NCI-H2196 treated with DMSO at 0.1 percent for 48 hours (cell line): ENCODE results near the gene ACSF3.

Experiments used
- DNase-seq: peaks from one replicate; lab custom pipeline; 2025; ENCODE audit not compliant: unreplicated experiment; lab: John Stamatoyannopoulos, UW

ACSF3 gene

DNA sequence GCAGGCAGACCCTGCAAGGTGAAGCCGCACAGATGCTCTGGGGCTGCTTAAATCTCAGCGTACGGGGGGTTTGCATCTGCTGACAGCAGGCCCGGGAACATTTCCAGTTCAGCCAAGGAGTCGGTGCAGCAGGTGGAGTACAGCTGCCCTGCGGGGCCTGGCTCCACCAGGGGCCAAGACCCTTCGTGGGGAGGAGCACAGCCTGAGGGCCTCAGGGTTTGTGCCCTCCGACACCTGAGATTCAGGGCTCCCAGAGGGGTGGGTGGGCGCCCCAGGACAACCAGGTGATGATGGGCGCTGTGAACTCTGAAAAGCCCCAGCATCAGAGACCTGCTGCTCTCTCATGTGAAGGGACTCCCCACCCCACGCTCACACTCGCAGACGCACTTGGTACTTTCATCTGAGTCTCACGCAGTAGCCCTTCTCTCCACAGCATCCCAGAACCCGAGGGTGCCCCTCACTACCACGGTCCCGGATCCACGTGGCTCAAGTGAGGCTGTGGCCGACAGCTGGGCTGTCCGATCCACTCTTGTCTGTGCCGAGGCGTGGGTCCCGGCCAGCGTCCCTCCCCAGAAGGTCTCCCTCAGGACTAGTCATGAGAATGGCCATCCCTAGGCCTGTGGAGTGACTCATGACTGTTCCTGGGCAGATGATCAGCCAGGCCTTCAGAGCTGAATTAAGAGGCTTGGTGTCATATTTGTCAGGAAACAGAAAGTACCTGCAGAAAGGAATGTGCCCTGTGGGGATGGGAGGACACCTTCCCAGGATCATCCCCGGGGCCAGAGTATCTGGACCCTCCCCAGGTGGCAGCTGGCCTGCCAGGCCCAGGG lies 29.6 kb downstream of the ACSF3 start:
- DNase-seq: peak; percentile 4

DNA sequence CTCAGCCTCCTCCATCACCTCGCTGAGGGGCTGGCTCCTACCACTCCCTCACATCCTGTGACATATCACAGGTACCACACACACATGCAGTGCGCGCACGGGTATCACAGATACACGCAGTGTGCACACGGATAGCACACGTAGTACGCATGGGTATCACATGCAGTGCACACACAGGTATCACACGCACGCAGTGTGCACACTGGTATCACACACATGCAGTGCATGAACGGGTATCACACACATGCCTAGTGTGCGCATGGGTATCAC lies 30.1 kb downstream of the ACSF3 start:
- no peak for DNase-seq

DNA sequence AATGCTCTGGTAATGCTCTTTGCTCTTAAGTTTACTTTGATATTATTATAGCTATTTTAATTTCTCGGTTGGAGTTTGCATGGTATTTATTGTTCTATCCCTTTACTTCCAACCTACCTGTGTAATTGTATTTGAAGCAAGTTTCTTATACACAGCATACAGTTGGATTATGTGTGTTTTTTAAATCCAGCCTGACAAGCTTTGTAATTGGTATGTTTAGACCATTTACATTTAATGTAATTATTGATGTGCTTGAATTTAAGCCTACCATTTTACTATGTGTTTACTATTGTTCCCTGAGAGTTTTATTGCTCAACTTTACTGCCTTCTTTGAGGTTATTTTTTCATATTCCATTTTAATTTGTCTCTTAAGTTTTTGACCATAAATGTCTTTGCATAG lies 35.7 kb downstream of the ACSF3 start:
- no peak for DNase-seq

DNA sequence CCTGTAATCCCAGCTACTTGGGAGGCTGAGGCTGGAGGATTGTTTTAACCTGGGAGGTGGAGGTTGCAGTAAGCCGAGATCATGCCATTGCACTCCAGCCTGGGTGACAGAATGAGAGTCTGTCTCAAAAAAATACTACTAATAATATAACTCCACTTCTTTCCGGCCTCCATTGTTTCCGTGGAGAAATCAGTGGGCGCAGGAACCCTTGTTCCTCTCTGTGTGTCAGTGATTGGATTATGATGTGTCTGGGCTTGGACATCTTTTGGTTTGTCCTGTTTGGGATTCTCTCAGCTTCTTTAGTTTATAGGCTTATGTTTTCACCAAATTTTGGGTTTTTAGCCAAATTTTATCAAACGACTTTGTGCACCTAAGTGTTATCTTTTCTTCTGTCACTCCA lies 36.8 kb downstream of the ACSF3 start:
- no peak for DNase-seq

DNA sequence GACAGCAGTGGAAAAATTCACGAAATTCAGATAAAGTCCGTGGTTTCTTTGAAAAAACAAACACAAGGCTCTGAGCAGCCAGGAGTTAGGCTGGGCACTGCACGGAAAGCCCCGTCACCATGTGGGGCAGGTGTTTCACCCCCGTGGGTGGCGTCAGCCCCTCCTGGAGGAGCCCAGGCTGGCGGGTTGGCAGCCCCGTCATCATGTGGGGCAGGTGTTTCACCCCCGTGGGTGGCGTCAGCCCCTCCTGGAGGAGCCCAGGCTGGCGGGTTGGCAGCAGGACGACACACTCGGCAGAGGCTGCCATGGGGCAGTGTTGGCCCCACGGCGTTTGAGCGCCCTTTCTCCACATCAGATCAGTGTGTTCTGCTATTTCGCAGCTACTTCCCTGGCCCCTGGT lies 38.1 kb downstream of the ACSF3 start:
- no peak for DNase-seq

DNA sequence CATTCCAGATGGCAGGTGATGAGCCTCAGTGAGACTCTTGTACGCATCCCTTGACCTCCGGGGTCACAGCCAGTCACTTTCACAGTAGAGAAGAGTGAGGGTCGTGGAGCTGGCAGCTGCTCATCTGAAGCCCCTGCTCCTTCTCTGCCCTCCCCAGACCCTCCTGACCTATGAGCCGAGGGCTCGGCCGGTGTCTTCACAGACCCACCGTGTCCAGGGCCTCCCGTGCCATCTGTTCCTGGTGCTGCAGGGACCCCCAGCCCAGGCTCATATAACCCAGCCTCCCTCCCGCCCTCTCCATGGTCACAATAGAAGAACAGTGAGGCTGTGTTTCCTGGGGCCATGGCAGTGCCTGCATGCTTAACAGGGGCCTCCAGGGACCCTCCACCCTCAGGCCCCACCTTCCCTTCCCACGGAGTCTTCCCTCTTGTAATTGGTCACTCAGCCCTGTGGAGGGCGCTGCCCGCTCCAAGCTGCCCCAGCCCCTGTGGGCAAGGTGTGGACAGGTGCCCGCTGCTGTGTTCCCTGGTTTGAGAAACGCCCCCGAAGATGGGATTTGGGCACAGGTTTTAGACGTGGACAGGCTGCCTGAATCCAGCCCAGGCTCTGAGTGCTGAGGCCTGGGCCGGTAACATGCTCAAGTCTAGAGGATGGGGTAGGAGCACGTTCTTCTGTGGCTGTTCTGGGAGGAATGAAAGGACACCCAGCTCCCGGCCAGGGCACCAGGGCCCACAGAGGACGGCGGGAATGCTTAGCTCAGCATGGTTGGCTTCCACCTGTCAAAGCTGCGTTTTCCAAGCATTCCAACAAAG lies 38.7 kb downstream of the ACSF3 start:
- DNase-seq: no peak

DNA sequence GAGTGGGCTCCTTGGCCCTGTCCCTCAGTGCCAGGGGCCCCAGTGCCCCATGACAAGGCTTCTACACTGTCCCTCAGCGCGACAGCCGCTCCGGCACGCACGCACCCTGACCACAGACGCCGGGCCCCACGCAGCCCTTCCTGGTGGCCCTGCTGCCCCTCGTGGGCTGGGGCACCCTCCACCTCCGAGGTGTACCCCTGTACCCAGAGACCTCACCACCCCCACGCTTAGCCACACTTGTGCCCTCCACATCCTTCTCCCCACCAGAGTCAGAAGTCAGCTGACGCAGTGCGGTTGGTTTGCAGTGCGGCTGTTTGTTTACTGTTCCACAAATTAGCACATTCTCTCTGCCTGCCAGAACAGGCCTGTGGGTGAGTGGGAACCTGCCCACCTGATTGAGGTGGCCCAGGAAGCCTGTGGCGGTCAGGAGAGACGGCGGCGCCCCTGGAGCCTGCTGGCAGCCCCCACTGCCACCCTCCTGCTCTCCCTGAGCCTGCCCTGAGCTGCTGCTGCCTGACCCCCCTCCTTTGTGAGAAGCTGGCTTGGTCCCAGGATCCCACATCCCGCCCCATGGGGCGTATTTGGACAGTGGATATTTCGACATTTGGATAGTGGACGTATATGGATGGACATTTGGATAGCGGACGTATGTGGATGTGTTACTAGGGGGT lies 39.9 kb downstream of the ACSF3 start:
- DNase-seq: no peak

DNA sequence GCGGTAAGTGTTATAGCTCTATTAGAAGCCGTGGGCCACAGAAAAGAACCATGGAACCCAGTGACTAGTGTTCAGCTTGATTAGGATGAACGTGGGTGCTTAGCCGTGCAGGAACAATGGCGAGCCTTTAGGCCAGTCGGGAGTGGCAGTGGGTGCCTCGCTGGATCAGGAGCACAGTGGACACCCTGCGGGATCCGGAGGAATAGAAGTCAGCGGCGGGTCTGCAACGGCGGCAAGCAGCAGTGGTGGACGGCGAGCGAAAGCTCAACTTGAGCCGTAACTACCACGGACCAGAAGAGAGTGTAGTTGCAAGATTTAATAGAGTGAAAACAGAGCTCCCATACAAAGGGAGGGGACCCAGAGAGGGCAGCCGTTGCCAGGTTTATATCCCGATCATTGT lies 40.6 kb downstream of the ACSF3 start:
- no peak for DNase-seq

DNA sequence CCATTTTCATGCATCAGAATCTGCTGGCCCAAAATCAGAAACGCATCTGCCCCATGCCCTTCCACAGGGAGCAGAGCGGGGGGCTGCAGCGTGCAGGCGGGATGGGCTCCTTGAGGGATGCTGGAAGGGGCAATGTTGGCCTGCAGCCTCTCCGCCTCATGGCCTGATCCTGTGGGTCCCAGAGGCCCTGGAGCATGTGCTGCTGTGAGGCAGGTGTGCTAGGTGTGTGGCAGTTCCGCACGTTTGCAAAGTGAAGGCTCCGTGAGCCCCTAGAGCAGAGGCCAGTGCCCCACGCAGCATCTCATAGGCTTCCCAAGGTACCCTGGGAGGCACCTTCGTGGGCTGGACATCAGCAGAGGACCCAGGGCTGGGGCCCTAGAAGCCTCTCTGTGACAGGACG lies 41.5 kb downstream of the ACSF3 start:
- DNase-seq: no peak

DNA sequence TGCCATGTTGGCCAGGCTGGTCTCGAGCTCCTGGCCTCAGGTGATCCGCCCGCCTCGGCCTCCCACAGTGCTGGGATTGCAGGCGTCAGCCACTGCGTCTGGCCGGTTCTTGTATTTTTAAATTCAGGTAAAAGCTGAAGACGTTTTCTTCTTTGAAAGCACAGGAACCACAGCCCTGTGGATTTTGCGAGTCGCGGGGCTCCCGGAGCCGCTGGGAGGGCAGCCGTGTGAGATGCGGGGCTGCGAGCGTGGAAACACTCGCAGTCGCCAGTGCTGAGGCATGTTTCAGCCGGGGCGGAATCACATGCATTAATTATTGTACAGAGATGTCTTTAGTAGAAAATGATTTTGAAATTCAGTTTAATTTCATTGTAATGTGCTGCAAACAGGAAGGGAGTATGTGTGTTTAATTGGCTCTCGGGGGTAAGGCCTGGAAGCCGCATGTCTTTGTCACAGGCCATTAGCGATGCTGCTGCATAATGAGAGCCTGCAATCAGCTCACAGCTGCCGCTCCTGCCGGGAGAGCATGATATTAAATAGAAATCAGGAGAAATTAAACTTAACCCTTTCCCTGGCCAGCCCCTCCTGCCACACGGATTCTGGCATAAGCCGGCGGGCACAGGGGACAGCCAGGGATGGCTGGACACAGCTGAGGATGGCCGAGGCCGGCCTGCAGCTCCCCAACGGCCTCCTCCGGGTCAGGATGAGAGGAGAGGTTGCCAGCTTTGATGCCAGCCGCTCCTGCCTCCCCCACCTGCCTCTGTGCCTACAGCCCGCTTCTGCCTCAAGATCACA lies 42.5 kb downstream of the ACSF3 start:
- DNase-seq: no peak

DNA sequence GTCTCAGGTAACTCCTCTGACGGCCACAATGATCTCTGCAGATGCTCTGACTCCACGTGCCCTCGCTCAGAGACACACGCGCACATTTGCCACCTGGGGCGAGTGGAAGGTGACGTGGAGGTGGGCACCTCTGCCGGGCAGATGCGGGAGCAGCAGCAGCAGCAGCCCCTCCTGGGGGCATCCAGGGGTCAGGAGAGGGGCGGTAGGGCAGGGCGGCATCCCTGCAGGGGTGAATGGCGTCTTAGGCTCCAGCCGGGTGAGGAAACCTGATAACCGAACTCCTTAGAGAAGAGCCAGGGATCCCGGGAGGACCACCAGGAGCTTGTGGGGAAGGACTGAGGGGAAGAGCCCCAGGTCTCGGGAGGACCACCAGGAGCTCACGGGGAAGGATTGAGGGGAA lies 43.3 kb downstream of the ACSF3 start:
- DNase-seq: no peak

DNA sequence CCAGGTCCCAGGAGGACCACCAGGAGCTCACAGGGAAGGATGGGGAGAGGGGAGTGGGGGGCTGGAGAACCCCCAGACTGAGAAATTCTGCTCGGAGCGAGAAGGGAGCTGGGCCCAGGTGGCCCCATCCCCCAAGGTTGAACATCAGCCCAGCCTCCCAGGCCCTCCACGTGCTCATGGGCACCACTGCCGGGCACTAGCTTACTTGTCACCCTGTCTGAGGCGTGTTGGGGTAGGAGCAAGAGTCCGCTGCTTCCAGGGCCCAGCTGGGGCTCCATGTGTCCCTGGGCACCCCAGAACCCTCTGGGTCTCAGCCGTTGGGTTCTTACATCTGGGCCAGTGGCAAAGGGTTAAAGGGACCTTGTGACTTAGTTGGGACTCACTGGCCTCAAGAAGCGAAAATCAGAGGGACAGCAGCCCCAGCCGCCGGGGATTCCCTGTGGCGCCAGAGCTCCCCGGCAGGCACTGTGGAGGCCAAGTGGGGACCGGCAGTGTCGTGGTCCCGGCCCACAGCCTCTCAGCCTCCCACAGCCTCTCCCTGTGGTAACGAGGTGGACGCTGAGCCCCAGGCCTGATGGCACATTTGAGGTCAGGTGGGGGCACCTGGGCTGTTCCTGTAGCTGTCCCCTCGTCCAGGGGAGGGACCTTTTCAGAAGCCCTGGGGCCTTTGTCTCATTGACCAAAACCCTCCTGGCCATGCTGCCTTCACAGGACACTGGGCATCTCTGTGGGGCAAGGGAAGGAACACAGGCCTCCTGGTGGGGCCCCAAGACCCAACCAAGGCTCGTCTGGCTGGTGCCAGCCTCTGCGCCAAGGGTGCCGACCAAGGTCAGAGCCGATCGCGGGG lies 44.2 kb downstream of the ACSF3 start:
- DNase-seq: no peak

DNA sequence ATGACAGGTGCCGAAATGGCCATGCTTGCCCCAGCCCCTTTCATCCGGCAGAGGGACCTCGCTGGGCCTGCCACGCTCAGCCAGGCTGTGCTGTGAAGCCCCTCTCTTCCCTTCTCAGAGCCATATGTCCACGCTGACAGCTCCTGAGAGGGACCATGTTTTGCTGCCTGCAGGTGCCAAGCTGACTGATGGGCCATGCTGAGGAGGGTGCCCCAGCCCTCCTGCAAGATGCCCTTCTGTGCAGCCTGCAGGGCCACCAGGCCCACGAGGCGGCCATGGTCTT lies 44.8 kb downstream of the ACSF3 start:
- no peak for DNase-seq

DNA sequence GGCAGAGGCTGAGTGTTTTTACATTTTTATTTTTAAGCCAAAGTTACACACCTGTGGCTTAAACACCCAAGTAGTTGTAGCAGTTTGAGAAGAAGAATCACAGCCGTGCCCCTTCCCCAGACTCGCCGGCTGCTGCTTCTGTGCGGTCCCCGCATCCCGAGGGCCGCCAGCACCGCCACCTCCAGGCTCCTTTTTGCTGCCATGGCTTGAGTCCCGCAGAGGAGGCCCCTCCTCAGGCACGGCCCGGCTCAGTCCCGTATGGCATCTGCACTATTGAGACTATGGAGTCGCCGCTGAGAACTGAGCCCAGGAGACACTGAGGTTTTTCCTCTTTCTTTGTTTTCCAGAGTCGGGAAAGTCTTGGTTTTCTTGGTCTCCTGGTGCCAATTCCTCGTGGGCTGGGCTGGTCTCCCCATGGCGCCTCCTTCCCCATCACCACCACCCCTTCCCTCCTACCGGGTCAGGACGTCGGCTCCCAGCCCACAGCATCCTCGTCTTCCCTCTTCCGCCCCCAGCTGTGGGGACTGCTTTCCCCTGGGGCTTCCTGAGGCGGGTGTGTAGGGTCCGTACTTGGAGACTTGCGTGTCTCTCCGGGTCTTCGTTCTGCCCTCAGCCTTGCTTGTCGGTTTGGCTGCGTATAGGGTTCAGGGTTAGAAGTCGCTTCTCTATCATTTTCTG lies 45.3 kb downstream of the ACSF3 start:
- DNase-seq: no peak

DNA sequence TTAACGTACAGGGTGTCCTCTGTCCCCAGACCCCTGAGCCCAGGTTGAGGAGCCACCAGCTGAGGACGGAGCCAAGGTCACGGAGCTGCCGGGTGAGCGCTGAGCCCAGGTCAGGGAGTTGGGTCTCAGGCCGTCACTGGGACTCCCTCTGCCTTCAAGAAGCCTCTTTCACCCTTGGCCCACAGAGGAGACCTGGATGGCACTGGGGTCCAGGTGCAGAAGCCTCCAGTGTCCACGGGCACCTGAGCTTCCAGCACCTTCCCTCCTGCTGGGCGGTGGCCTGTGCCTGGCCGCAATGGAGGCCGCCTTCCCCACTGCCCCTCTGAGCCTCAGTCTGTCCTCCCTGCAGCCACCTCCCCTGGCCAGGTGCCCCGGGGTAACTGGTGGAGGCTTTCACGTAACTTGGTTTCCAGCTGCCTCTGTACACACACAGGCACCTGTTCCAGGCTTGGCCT lies 46.3 kb downstream of the ACSF3 start:
- DNase-seq: no peak

DNA sequence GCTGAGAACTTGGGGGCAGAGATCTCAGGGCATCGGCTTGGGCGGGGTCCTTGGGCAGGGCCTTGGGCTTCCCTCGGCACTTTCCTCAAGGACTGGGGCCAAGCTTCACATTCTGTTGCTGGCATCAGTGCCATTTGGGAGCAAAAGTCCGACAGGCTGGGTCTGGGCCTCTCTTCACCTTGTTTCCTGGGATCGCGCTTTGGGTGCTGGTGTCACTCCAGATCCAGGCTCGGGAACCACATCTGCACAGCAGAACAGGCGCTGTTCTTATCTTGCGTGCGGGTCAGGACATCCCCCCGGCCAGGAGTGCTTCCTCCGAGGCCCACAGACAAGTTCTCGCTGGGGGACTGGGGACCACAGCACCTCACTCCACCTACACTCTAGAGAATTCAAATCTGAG lies 46.7 kb downstream of the ACSF3 start:
- DNase-seq: no peak

DNA sequence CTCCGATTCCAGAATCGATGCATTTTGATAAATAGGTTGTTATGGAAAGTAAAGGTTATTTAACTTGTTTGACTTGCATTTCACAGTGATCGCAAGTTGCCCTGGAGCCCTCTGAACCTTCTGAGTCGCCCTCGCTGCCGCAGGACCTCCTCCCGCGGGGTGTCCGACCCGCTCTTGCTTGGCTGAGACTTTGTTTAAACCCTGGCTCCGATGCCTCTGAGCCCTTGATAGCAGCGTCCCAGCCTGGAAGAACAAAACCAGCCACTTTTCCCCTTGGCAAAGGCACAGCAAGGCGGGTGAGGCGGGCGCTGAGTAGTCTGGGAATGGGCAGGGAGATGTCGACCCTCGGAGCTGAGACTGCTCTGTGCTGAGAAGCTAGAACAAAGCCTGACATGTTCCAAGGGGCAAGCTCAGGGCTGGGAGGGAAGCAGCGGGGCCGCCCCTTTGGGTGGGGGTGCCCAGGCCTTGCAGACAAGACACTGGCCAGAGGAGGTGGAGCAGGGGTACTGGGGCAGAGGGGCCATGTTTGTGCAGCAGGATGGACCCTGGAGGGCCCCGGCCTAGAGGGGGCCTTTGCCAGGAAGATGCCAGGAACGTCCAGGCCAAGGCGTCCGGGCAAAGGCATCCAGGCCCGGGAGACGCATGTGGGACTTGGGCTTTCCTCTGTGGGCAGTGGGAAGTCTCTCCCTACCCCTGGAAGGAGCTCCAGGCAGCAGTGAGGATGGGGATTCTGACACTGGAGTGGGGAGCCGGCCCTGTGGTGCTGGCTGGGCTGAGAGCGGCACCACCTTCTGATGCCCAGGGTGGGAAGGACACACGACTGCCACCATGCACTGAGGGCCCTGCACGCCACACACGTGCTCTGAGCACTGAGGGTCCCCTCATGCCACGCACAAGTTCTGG lies 47.6 kb downstream of the ACSF3 start:
- no peak for DNase-seq

DNA sequence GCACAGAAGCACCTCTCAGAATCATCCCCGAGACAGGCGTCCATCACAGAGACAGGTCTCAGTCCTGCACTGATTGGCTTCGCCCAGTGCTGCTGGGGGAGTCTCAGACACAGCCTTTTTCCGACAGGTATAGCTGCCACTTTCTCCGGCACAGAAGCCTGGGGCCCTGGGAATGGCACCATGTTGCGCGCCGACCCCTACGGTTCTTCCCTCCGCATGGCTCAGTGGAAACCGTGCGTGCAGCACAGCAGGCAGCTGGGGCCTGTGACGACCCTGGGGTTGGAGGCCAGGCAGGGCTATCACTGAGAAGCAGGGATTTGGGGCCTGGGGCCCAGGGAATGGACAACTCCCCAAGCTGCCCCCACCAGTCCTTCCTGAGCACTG lies 48.2 kb downstream of the ACSF3 start:
- no peak for DNase-seq
